Nephron (organoid): ENCODE data around the gene RNF187.

Experiments
- H3K27ac Mint-ChIP-seq, 3 experiments: 2 replicates each; pipeline ENCODE4 v1.8.0; 2020; ENCODE audit warnings: mixed read lengths in 3 of 3, mild to moderate bottlenecking in 2 of 3, moderate library complexity in 1 of 3
- H3K27me3 Mint-ChIP-seq: 2 replicates; pipeline ENCODE4 v1.8.0; 2021; ENCODE audit warnings: low read depth, mild to moderate bottlenecking, moderate library complexity, mixed read lengths
- H3K36me3 Mint-ChIP-seq: 2 replicates; pipeline ENCODE4 v1.8.0; 2020; ENCODE audit warnings: low read depth, mixed read lengths
- H3K4me1 Mint-ChIP-seq: 2 replicates; pipeline ENCODE4 v1.8.0; 2020; ENCODE audit warnings: mixed read lengths
- H3K4me3 Mint-ChIP-seq, 3 experiments: 2 replicates each; pipeline ENCODE4 v1.8.0; 2020; ENCODE audit warnings: mild to moderate bottlenecking in 3 of 3, mixed read lengths in 3 of 3, moderate library complexity in 2 of 3
- H3K9me3 Mint-ChIP-seq: 2 replicates; pipeline ENCODE4 v1.8.0; 2020; ENCODE audit warnings: mixed read lengths
- TF ChIP-seq, protein P1 (sequence below), 3 experiments: fragments of 200-600 bp; sonication (generic); IDR thresholded peaks; one replicate each; pipeline ENCODE4 v1.5.0; 2021; ENCODE audit warnings: antibody characterized with exemption in 3 of 3; ENCODE audit not compliant: unreplicated experiment in 3 of 3

Gene RNF187

DNA sequence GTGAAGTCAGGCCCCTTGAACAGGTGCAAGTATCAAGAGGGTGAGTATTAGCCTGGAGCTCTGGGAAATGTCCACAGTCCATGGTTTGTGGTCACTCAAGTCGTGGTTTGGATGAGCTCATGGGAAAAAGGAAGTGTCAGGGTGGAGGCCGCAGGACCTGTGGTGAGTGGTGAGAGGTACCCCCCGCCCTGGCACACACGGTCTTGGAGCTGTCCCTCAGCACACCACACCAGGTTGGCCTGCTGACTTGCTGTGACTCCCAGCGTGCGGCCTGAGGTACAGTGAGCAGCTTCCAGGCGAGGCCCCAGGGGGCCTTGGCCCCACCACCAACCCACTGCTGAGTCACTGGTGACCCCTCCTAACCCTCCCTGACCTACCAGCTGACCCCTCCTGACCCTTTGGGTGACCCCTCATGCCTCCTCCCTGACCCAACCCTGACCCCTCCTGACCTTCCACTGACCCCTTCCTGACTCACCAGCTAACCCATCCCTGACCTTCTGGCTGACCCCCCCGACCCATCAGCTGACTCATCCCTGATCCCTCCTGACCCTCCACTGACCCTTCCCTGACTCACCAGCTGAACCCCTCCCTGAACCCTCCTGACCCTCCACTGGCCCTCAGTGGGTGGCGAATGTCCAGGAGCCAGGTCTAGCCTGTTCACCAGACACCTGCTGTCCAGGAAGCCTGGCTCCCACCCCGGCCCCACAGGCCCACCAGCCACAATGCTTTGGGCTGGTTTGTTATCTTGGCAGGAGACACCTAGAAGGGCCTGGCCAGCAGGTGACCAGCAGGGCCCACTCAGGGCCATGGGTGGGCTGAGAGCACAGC is 34.8 kb upstream of the RNF187 start:
- Mint-ChIP-seq H3K9me3 (no peaks in the 10 kb centered on the region), H3K27me3 (peaks cover 5% of the 10 kb centered on the region), H3K4me3 (peak overlapping the region in 1 of 3 experiments; percentile 46), H3K4me1 (peaks cover 15% of the 10 kb centered on the region), H3K27ac (no peak overlapping the region), H3K36me3 (peaks cover 7% of the 10 kb centered on the region)
- TF ChIP-seq, protein P1, sequence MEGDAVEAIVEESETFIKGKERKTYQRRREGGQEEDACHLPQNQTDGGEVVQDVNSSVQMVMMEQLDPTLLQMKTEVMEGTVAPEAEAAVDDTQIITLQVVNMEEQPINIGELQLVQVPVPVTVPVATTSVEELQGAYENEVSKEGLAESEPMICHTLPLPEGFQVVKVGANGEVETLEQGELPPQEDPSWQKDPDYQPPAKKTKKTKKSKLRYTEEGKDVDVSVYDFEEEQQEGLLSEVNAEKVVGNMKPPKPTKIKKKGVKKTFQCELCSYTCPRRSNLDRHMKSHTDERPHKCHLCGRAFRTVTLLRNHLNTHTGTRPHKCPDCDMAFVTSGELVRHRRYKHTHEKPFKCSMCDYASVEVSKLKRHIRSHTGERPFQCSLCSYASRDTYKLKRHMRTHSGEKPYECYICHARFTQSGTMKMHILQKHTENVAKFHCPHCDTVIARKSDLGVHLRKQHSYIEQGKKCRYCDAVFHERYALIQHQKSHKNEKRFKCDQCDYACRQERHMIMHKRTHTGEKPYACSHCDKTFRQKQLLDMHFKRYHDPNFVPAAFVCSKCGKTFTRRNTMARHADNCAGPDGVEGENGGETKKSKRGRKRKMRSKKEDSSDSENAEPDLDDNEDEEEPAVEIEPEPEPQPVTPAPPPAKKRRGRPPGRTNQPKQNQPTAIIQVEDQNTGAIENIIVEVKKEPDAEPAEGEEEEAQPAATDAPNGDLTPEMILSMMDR (IDR thresholded peaks at IDR 0.05; ENCODE audit: unreplicated experiment in 3 of 3), result no peak

DNA sequence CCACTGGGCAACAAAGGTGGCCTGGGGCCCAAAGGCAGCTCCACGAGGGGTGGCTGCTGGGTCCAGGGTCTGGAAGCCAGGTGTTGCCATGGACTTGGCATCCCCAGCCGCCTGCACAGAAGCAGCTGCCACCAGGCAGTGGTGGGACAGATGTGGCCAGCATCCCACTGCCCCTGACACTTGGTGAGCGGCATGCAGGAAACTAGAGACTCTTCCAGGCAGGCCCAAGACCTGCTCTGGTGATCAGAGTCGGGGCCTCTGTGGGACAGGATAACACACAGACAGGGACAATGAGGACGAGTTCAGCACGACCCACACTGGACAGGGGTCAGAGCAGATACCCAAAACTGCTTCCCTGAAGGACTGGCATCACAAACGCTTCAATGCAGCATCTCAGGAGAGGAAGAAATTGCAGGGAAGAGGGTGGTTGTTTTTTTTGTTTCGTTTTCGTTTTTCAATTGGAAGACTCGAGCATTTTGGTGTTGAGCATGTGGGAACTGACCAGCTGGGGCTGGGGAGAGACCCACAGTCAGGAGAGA is 34.1 kb upstream of the RNF187 start:
- no peak overlapping the region for H3K27ac Mint-ChIP-seq
- H3K27me3 Mint-ChIP-seq, result no peaks in the 10 kb centered on the region
- peaks cover 17% of the 10 kb centered on the region for H3K4me1 Mint-ChIP-seq
- peaks cover 7% of the 10 kb centered on the region for H3K36me3 Mint-ChIP-seq
- TF ChIP-seq, protein P1 (IDR thresholded peaks at IDR 0.05; ENCODE audit: unreplicated experiment in 3 of 3), result no peak
- H3K9me3 Mint-ChIP-seq, result no peaks in the 10 kb centered on the region
- H3K4me3 Mint-ChIP-seq, result peak overlapping the region in 2 of 3 experiments; percentile 40 to 61

DNA sequence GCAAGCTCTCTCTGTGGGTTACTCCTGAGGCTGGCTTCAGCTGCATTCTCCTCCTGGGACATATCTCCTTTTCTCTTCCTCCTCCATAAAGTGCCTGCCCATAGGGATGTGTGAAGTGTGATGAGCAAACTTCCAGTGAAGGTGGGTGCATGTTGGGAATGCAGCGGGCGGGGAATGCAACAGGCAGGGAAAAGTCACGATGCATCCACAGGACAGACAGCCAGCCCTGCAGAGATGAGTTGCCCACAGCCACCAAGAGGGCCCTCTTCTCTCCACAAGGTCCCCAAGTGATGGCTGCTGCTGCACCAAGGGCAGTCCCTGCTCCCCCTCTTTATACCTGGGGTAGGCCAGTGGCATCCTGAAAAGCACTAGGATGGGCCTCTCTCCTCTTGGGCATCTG is 33.6 kb upstream of the RNF187 start:
- H3K36me3 Mint-ChIP-seq, result peaks cover 7% of the 10 kb centered on the region
- no peak overlapping the region for H3K4me3 Mint-ChIP-seq
- H3K27me3 Mint-ChIP-seq, result no peaks in the 10 kb centered on the region
- H3K9me3 Mint-ChIP-seq, result no peaks in the 10 kb centered on the region
- TF ChIP-seq, protein P1 (IDR thresholded peaks at IDR 0.05; ENCODE audit: unreplicated experiment in 3 of 3), result no peak
- H3K27ac Mint-ChIP-seq, result no peak overlapping the region
- peaks cover 17% of the 10 kb centered on the region for H3K4me1 Mint-ChIP-seq

DNA sequence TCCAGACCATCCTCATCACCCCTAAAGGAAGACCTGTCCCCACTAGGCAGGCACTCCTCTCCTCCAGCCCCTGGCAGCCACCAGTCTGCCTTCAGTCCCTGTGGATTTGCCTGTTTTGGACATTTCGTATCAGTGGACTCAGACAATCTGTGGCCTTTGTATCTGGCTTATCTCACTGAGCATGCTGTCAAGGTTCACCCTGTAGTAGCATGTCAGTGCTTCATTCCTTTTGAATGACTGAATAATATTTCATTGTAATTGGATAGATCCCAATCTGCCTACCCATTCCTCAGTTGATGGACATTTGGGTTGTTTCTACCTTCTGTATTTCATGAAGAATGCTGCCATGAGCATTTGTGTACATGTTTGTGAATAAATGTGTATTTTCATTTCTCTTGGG is 32.9 kb upstream of the RNF187 start:
- TF ChIP-seq, protein P1 (IDR thresholded peaks at IDR 0.05; ENCODE audit: unreplicated experiment in 3 of 3), result no peak
- Mint-ChIP-seq H3K4me3 (peak overlapping the region in 2 of 3 experiments; percentile 31 to 48), H3K9me3 (no peaks in the 10 kb centered on the region), H3K4me1 (peaks cover 17% of the 10 kb centered on the region), H3K27me3 (no peaks in the 10 kb centered on the region), H3K27ac (no peak overlapping the region), H3K36me3 (peaks cover 7% of the 10 kb centered on the region)

DNA sequence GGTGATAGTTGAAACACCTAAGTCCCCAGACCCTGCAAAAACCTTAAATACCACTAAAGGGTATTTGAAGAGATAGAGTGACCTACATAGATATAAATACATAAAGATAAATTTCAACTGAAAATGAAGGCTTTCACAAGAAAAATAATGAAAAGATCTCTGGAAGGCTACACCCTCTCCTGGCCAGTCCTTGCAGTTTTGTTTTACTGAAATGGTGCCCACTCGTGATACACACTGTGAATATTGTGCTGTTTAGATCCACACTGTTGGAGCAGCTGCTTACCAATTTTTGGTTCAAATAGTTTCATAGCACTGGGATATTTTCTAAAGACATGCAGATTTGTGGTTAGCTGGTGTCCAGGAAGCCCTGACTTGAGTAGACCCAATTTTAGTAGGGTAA is 31.5 kb upstream of the RNF187 start:
- peaks cover 2% of the 10 kb centered on the region for H3K27me3 Mint-ChIP-seq
- peak overlapping the region in 2 of 3 experiments; percentile 65 to 69 for H3K27ac Mint-ChIP-seq
- H3K4me3 Mint-ChIP-seq, result peak overlapping the region; percentile 66 to 82 (median 72)

More for the DNA sequence above, 31.5 kb upstream of the RNF187 start:
- H3K36me3 Mint-ChIP-seq, result peaks cover 7% of the 10 kb centered on the region
- TF ChIP-seq, protein P1 (IDR thresholded peaks at IDR 0.05; ENCODE audit: unreplicated experiment in 3 of 3), result peak; percentile 22 to 43 (median 26)
- no peaks in the 10 kb centered on the region for H3K9me3 Mint-ChIP-seq
- peaks cover 17% of the 10 kb centered on the region for H3K4me1 Mint-ChIP-seq
